Activated CD4-positive, alpha-beta T cell treated with anti-CD3 and anti-CD28 coated beads, Interleukin-2, amount 50 U/mL, for 48 hours (primary cell): ENCODE data around the gene BGLAP.

Source experiments
- DNase-seq, 2 experiments: peaks; one replicate each; pipeline ENCODE4 v3.0.0-alpha.2; 2020

BGLAP gene

DNA sequence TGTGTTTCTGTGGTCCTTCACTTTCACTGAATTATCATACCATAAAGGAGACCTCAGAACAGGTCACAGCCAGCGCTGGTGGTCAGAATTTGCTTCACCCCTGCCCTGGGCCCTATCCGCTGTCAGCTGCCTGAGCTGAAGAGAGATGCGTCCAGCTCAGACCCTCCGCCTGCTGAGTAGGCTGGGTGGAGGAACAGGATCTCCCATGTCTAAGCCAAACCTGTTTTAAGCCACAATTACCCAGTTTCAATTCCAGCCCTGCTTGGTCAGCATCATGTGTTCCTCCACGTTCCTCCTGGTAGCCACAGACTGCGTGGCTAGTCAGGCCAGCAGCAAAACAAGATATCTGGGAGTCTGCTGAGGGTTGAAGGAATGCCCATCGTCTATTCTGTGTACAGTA is 13.5 kb upstream of the BGLAP start:
- DNase-seq, result no peak

GRCh38 chr1:156229809-156230472 is 12.0 kb upstream of the BGLAP start:
- no peak for DNase-seq

- DNase-seq, result no peak
Measured at GRCh38 chr1:156230473-156230837, 11.5 kb upstream of the BGLAP start.

DNA sequence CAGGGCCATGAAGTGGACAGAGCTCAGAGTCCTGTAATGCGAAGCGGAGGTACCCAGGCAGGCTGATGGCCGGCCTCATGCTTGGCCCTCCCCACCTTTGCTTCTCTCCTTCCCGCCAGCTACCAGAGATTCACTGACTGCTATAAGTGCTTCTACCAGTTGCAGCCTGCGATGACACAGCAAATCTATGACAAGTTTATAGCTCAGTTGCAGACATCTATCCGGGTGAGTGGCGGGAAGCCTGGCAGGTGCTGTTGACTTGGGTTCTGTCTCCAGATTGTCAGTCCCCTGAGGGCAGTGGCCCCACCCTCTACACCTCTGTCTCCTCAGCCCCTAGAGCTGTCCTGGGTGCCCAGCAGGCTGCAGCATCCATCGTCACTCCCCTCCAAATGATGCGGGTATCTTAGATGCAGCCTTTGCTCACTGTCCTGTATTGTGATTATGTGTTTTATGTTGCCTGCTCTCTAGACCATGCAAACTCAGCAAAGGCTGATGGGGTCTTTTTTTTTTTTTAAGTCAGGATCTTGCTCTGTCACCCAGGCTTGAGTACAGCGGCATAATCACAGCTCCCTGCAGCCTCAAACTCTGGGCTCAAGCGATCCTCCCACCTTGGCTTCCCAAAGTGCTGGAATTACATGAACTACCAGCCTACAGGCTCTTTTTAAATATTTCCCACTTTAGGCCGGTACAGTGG is 9.6 kb upstream of the BGLAP start:
- DNase-seq, result no peak

GRCh38 chr1:156233426-156234127 is 8.4 kb upstream of the BGLAP start:
- DNase-seq, result no peak

- DNase-seq, result no peak
Measured at GRCh38 chr1:156236164-156236563, 5.8 kb upstream of the BGLAP start.

DNA sequence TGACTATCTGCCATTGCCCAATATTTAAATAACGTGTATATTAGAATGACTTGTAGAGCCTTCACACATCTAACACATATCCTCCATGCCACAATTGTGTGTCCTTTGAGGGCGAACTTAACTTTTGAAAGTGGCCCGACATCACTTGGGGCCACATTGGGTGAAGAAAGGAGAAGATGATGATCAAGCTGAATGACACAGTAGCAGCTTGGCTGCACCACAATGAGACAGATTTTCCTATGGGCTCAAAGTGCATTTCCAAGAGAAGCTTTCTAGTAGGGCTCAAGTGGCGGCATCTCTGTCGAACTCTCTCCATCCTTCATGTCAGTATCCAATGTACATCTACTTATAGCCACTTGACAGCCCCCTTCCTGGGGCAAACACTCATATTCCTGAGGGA is 3.7 kb upstream of the BGLAP start:
- no peak for DNase-seq

DNA sequence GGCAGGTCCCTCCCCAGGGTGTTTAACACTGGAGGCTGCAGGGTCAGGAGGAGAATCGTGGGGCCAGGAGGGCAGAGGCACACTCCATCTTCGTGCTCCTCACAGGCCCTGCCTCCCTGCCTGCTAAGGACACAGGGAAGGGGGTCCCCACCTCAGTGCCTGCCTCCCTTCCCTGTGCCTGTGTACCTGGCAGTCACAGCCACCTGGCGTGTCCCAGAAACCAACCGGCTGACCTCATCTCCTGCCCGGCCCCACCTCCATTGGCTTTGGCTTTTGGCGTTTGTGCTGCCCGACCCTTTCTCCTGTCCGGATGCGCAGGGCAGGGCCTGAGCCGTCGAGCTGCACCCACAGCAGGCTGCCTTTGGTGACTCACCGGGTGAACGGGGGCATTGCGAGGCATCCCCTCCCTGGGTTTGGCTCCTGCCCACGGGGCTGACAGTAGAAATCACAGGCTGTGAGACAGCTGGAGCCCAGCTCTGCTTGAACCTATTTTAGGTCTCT is 623 bp upstream of the BGLAP start:
- no peak for DNase-seq

DNA sequence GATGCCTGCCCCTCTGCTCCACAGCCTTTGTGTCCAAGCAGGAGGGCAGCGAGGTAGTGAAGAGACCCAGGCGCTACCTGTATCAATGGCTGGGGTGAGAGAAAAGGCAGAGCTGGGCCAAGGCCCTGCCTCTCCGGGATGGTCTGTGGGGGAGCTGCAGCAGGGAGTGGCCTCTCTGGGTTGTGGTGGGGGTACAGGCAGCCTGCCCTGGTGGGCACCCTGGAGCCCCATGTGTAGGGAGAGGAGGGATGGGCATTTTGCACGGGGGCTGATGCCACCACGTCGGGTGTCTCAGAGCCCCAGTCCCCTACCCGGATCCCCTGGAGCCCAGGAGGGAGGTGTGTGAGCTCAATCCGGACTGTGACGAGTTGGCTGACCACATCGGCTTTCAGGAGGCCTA is 754 bp downstream of the BGLAP start:
- DNase-seq, result no peak

DNA sequence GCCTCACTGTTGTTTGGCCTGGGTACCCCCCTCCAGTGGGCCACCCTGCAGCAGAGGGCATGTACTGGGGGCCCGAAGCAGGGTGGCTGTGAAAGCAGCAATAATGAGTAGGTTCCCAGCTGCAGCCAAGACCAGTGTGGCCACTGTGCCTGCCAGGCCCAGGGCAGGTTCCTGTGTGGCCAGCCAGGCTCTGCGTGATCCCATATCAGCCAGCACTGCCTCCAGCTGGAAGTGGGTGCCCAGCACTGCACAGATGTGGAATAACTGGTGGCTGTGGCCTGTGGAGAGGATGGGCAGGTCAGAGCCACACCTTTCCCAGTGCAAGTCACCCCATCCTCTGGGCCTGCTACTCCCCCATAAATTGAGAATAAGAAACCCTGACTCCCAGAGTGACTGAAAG is 2.1 kb downstream of the BGLAP start:
- no peak for DNase-seq

- DNase-seq, result no peak
Measured at GRCh38 chr1:156244712-156245111, 2.7 kb downstream of the BGLAP start.

DNA sequence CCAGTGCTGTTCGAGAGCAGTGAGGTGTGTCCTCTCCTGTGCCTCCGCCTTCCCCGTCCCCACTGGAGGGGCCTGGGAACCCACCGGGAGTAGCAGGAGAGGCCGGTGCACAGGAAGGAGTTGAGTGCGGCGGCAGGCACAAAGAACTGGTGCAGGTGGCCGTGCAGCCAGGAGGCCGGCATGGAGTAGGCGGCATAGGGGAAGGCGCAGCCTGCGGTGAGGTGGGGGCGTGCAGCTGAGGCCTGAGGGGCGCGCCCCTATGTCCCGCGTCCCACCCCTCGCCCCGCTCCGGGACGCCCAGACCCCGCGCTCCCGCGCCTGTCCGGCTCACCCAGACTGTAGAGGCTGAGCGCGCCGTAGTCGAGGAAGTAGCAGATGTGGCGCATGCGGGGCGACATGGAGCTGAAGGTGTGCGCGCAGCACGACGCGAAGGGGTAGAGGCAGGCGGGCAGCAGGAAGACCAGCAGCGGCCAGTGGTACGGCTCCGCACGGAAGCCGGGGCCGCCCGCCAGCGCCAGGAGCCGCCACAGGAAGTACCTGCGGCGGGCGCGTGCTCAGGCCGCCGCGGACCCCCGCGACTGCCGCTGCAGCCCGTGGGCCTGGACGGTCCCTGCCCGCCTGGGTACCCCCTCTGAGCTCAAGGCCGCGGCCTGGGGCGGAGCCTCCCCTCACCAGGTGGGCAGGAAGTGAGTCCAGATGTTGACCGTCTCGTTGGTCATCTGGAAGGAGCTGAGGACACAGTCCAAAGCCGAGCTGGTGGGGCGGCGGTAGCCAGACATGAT is 3.7 kb downstream of the BGLAP start:
- DNase-seq, result peak; percentile 37 to 47

DNA sequence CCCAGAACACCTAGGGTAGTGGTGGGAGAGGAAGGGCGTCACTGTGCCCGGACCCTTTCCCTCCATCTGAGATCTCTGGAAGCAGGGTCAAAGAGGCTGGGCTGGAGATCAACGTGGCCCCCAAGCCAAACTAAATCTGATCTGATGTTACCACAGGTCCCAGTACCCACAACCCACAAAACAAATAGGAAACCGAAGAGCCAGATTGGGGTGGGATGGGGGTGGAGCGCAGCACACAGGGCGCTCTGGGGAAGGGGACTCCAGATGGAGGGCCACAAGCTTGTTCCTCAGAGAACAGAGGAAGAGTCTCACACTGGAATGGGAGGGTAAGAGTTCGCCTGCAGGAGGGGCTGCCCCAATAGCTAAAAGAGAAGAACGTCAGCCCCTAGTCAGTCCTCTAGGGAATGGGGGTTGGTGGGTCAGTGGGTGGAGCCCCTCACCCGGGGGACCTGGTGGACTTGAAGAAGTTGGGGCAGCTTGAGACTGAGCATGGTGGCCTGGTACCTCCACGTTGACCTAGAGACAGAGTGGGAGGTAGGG is 4.3 kb downstream of the BGLAP start:
- DNase-seq, result no peak

DNA sequence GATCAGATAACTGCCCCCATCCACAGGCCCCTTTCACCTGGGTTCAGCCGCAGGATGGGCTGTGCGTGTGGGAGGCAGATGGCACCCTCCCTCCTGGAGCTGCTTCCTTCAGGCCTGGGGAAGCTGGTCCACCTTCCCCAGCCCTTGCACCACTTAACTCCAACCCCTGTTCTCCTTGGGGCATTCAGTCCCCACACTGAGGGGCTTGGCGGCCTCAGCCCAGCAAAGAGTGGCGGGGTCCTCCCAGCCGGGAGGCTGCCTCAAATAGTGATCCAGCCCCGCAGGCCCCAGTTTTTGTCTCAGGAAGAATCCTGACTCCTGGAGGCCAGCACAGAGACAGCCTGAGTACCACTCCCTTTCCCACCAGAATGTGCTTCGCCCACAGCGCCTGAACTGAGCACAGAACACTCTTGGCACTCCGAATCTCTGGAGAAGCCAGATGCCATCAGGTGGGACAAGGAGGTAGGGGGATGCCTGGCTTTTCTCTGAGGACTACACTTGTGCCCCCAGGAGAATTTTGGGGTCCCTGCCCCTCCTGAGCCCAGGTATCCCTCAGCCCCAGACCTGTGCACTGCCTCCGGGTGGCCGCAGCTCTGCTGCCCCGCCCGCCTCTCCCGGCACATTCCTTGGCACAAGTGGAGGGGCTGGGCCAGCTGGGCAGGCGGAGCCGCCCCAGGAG is 4.9 kb downstream of the BGLAP start:
- DNase-seq, result no peak

GRCh38 chr1:156247460-156248322 is 5.7 kb downstream of the BGLAP start, which contains the start of gene PAQR6:
PAQR6 (minus strand) TSS chr1:156248056; CDS start chr1:156246731, 1,325 bp downstream.
- no peak for DNase-seq

GRCh38 chr1:156248323-156248683 is 6.3 kb downstream of the BGLAP start:
- no peak for DNase-seq

DNA sequence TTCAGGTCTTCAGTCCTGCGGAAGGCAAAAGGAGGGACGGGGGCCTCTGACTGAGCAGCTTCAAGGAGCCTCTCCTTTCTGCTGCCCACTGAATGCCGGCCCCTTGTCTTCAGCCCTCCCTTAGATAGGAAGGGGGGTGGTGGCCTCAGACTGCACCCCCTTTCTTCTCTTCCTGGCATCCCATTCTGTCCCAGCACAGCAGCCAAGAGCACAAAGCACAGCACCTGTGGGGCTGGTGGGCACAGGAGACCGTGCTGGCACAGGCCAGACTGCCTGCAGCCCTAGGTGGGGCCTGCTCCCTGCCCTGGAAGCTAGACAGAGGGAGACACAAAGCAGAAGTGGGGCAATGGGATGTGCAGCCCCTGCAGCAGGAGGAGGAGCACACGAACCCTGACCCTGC is 7.6 kb downstream of the BGLAP start:
- no peak for DNase-seq

DNA sequence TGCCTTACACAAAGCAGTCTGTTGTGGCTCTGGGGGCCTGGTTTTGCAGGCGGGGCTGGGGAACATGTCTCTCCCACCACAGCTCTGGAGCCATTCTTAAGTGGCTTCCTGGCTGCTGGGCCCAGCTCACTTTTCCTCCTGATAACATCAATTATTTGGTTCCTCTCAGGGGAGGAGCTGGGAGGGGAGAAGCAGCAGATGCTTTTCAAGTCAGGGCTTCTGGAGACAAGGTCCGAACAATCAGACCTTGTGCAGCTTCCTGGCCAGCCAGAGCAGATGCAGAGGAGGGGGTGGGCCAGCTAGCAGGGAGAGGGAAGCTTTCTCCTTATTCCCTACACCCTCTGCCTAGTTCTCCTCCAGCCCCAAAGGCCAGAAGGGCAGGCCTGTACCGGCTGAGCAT is 9.5 kb downstream of the BGLAP start:
- DNase-seq, result no peak

DNA sequence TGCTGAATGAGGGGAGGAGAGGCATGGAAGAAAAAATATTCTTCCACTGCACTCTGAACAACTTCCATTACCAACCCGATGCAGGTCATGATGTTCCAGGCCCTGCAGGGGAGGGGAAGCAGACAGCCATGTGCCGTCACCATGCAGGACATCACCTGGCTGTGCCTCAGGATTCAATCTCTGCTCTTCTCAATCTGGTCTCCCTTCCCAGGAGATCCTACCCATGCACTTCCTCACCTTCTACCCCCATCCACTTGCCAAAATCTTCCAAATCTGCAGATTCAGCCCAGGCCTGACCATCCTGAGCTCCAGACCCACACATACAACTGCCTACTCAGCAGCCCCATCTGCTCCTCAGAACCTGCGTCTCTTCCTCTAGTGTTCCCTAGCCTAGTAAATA is 11.7 kb downstream of the BGLAP start:
- DNase-seq, result no peak

- no peak for DNase-seq
Measured at GRCh38 chr1:156257711-156258110, 15.7 kb downstream of the BGLAP start.

DNA sequence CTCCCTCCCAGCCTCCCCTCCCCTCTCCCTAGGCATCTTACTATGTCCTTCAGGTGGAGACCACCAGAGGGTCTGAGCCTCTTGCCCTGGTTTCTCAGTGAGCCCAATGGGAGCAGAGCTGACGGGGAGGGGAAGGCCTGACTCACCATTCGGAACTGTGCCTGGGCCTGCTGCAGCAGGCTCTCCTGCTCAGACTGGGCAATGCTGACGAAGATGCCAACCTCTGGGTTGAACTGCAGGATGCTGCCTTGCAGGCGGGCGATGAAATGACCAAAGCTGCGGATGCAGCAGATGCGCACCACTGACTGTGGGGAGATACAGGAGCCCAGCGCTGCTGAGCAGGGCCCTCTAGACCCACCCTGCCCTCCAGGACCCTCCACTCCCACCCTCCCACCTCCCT is 16.9 kb downstream of the BGLAP start:
- no peak for DNase-seq
